H1 (cell line): Measurements from ENCODE around the gene P2RY13. TPM values are rescaled to one million over a fixed set of nuclear protein-coding genes. Genes with fewer than 3 reads are reported as not detected.

Experiments used
- CTCF ChIA-PET: fragments of 300-600 bp; sonication (Branson Sonifier 250); formaldehyde crosslinking; loops from one replicate; lab custom pipeline; 2021; ENCODE audit not compliant: partially characterized antibody; lab: Charles Lee
- POLR2A ChIA-PET: fragments of 300-600 bp; sonication (Branson Sonifier 250); formaldehyde crosslinking; loops from one replicate; lab custom pipeline; 2021; ENCODE audit warnings: inconsistent platforms; ENCODE audit not compliant: partially characterized antibody; lab: Charles Lee
- DNase-seq, 2 experiments: peaks; one replicate each; pipeline versions ENCODE4 v3.0.0 to v3.0.0-alpha.2; 2010 to 2022; ENCODE audit warnings: low spot score in 2 of 2, low read depth in 1 of 2, mixed read lengths in 1 of 2
- FAIRE-seq: peaks from 2 replicates; lab custom pipeline; 2011; peaks lifted over from hg19 to GRCh38; lab: Jason Lieb, UNC
- H2AFZ ChIP-seq: 2 replicates; pipeline ENCODE4 v1.8.1; 2012; ENCODE audit warnings: low read length, inconsistent platforms
- H2AK5ac ChIP-seq: 2 replicates; pipeline ENCODE4 v1.6.1; 2013; ENCODE audit warnings: low read depth, low read length
- H2BK120ac ChIP-seq: replicated peaks from 2 replicates; pipeline ENCODE3; 2013; ENCODE audit warnings: low read depth, low read length, inconsistent platforms
- H2BK12ac ChIP-seq: 2 replicates; pipeline ENCODE4 v1.6.1; 2013; ENCODE audit warnings: low read depth, low read length
- H2BK15ac ChIP-seq: 2 replicates; pipeline ENCODE4 v1.6.1; 2013; ENCODE audit warnings: low read length
- H2BK20ac ChIP-seq: 2 replicates; pipeline ENCODE4 v1.6.1; 2013; ENCODE audit warnings: low read length
- H2BK5ac ChIP-seq: 2 replicates; pipeline ENCODE4 v1.6.1; 2013; ENCODE audit warnings: low read depth, low read length
- H3K14ac ChIP-seq: 2 replicates; pipeline ENCODE4 v1.6.1; 2013; ENCODE audit warnings: inconsistent platforms; ENCODE audit not compliant: insufficient read length
- H3K18ac ChIP-seq: 2 replicates; pipeline ENCODE4 v1.6.1; 2013; ENCODE audit warnings: low read length; ENCODE audit errors: extremely low read depth
- H3K23ac ChIP-seq: 2 replicates; pipeline ENCODE4 v1.6.1; 2013; ENCODE audit warnings: inconsistent platforms; ENCODE audit not compliant: insufficient read length
- H3K23me2 ChIP-seq: 2 replicates; pipeline ENCODE4 v1.6.1; 2013; ENCODE audit warnings: low read depth, low read length
- H3K27ac ChIP-seq: 2 replicates; pipeline ENCODE4 v1.6.1; 2011; ENCODE audit warnings: low read depth, low read length, inconsistent platforms
- H3K27me3 ChIP-seq, 4 experiments: replicated peaks in 1 of 4; 1 replicate in 1 of 4; 2 replicates in 3 of 4; pipeline versions ENCODE4 v1.6.1 to v1.8.1; 2011 to 2013; ENCODE audit warnings: low read length in 3 of 4, mild to moderate bottlenecking in 3 of 4, inconsistent platforms in 2 of 4, mixed read lengths in 2 of 4, moderate library complexity in 1 of 4; ENCODE audit not compliant: control insufficient read depth in 3 of 4, insufficient read depth in 3 of 4; ENCODE audit errors: extremely low read depth in 1 of 4
- H3K36me3 ChIP-seq, 4 experiments: 2 replicates each; pipeline versions ENCODE4 v1.6.1 to v1.8.1; 2011 to 2013; ENCODE audit warnings: mild to moderate bottlenecking in 4 of 4, low read length in 3 of 4, moderate library complexity in 2 of 4, control low read depth in 1 of 4, inconsistent platforms in 1 of 4; ENCODE audit not compliant: insufficient read depth in 4 of 4, control insufficient read depth in 2 of 4
- H3K4ac ChIP-seq: replicated peaks from 2 replicates; pipeline ENCODE3; 2013; ENCODE audit warnings: low read length, low read depth, mixed read lengths, inconsistent platforms; ENCODE audit not compliant: insufficient read length
- H3K4me1 ChIP-seq, 4 experiments: replicated peaks in 1 of 4; 1 replicate in 1 of 4; 2 replicates in 3 of 4; pipeline versions ENCODE4 v1.6.1 to v1.8.1; 2011 to 2013; ENCODE audit warnings: low read length in 3 of 4, inconsistent platforms in 2 of 4, mixed read lengths in 1 of 4; ENCODE audit not compliant: insufficient read depth in 4 of 4, control insufficient read depth in 3 of 4
- H3K4me2 ChIP-seq, 2 experiments: 2 replicates each; pipeline versions ENCODE4 v1.6.1 to v1.8.1; 2011 to 2013; ENCODE audit warnings: low read depth in 2 of 2, low read length in 2 of 2, control low read depth in 1 of 2, inconsistent platforms in 1 of 2, mild to moderate bottlenecking in 1 of 2; ENCODE audit not compliant: insufficient read depth in 1 of 2
- H3K4me3 ChIP-seq, 4 experiments: fragments of 200-600, 300-600 bp in 1 of 4; sonication (generic), shearing (Covaris generic), sonication (Bioruptor Twin) in 1 of 4; 2 replicates each; pipeline versions ENCODE4 v1.5.1 to v1.8.1; 2011 to 2016; ENCODE audit warnings: low read length in 4 of 4, low read depth in 3 of 4, control low read depth in 2 of 4, inconsistent platforms in 2 of 4, mild to moderate bottlenecking in 2 of 4, mixed read lengths in 1 of 4, moderate library complexity in 1 of 4; ENCODE audit not compliant: insufficient read depth in 2 of 4; ENCODE audit errors: extremely low read depth in 1 of 4
- H3K56ac ChIP-seq: replicated peaks from 2 replicates; pipeline ENCODE3; 2013; ENCODE audit warnings: low read depth, mild to moderate bottlenecking, mixed read lengths, low read length, inconsistent platforms; ENCODE audit not compliant: insufficient read length
- H3K79me1 ChIP-seq: 2 replicates; pipeline ENCODE4 v1.6.1; 2013; ENCODE audit warnings: low read depth, low read length, control low read depth
- H3K79me2 ChIP-seq, 2 experiments: 2 replicates each; pipeline versions ENCODE4 v1.6.1 to v1.8.1; 2012 to 2013; ENCODE audit warnings: low read length in 2 of 2, mild to moderate bottlenecking in 2 of 2, inconsistent platforms in 1 of 2; ENCODE audit not compliant: insufficient read depth in 2 of 2, control insufficient read depth in 1 of 2
- H3K9ac ChIP-seq, 4 experiments: replicated peaks in 1 of 4; 1 replicate in 1 of 4; 2 replicates in 3 of 4; pipeline versions ENCODE4 v1.6.1 to v1.8.1; 2011 to 2013; ENCODE audit warnings: low read depth in 3 of 4, low read length in 3 of 4, control low read depth in 2 of 4, mild to moderate bottlenecking in 2 of 4, moderate library complexity in 2 of 4, inconsistent platforms in 1 of 4; ENCODE audit errors: extremely low read depth in 1 of 4
- H3K9me3 ChIP-seq, 2 experiments: 2 replicates each; pipeline versions ENCODE4 v1.6.1 to v1.8.1; 2012 to 2013; ENCODE audit warnings: mild to moderate bottlenecking in 2 of 2, moderate library complexity in 2 of 2, control low read depth in 1 of 2, inconsistent platforms in 1 of 2, low read depth in 1 of 2, low read length in 1 of 2, mixed read lengths in 1 of 2; ENCODE audit not compliant: insufficient read depth in 2 of 2
- H4K20me1 ChIP-seq, 2 experiments: replicated peaks in 1 of 2; 2 replicates each; pipeline versions ENCODE3 to v1.8.1; 2011 to 2013; ENCODE audit warnings: inconsistent platforms in 2 of 2, low read length in 2 of 2, mild to moderate bottlenecking in 1 of 2; ENCODE audit not compliant: insufficient read depth in 2 of 2, control insufficient read depth in 1 of 2
- H4K5ac ChIP-seq: 2 replicates; pipeline ENCODE4 v1.6.1; 2013; ENCODE audit warnings: low read length, low read depth, mixed read lengths, inconsistent platforms; ENCODE audit not compliant: insufficient read length
- H4K8ac ChIP-seq: 2 replicates; pipeline ENCODE4 v1.8.0; 2013; ENCODE audit warnings: mild to moderate bottlenecking, moderate library complexity, low read length, inconsistent platforms; ENCODE audit not compliant: insufficient read depth; ENCODE audit errors: extremely low read depth
- H4K91ac ChIP-seq: replicated peaks from 2 replicates; pipeline ENCODE3; 2013; ENCODE audit warnings: low read length, mixed read lengths, inconsistent platforms; ENCODE audit not compliant: insufficient read length
- ASH2L ChIP-seq: fragments of 200-600, 300-600 bp; sonication (generic); IDR thresholded peaks from one replicate; pipeline ENCODE4 v1.7.1; 2017; ENCODE audit warnings: low read length
- BRCA1 ChIP-seq: IDR thresholded peaks from 2 replicates; pipeline ENCODE4 v1.6.1; 2012; ENCODE audit warnings: low read depth, low read length, improper control_type of control experiment
- CHD2 ChIP-seq: IDR thresholded peaks from 2 replicates; pipeline ENCODE4 v1.6.1; 2012; ENCODE audit warnings: low read length, improper control_type of control experiment
- CTCF ChIP-seq, 3 experiments: IDR thresholded peaks; 1 replicate in 2 of 3; 2 replicates in 1 of 3; pipeline versions ENCODE4 v1.5.1 to v1.6.1; 2011; ENCODE audit warnings: low read length in 3 of 3, mild to moderate bottlenecking in 3 of 3, inconsistent platforms in 2 of 3, low read depth in 1 of 3, moderate library complexity in 1 of 3; ENCODE audit not compliant: insufficient read depth in 1 of 3; ENCODE audit errors: control extremely low read depth in 1 of 3
- MAFK ChIP-seq: IDR thresholded peaks from 2 replicates; pipeline ENCODE4 v1.6.1; 2012; ENCODE audit warnings: low read depth, mild to moderate bottlenecking, improper control_type of control experiment, low read length
- NRF1 ChIP-seq: IDR thresholded peaks from 2 replicates; pipeline ENCODE4 v1.6.1; 2011; ENCODE audit warnings: mild to moderate bottlenecking, low read depth, low read length, improper control_type of control experiment
- RBBP5 ChIP-seq: IDR thresholded peaks from 2 replicates; pipeline ENCODE4 v1.7.1; 2012; ENCODE audit warnings: low read depth, mild to moderate bottlenecking, inconsistent platforms, low read length, moderate library complexity, borderline replicate concordance
- SIN3A ChIP-seq, 2 experiments: IDR thresholded peaks in 1 of 2; conservative IDR thresholded peaks in 1 of 2; 2 replicates each; pipeline ENCODE4 v1.6.1; 2011 to 2012; ENCODE audit warnings: low read length in 2 of 2, improper control_type of control experiment in 1 of 2, low read depth in 1 of 2, mild to moderate bottlenecking in 1 of 2
- SP1 ChIP-seq: IDR thresholded peaks from 2 replicates; pipeline ENCODE4 v1.6.1; 2011; ENCODE audit warnings: low read depth, low read length
- SRF ChIP-seq: IDR thresholded peaks from 2 replicates; pipeline ENCODE4 v1.6.1; 2011; ENCODE audit warnings: mild to moderate bottlenecking, low read depth, low read length, moderate library complexity
- SUZ12 ChIP-seq: fragments of 200-600 bp; sonication (generic); IDR thresholded peaks from 2 replicates; pipeline ENCODE4 v1.6.1; 2012; ENCODE audit warnings: mild to moderate bottlenecking, inconsistent platforms, low read length, moderate library complexity, mixed read lengths
- WGBS, 2 experiments: shearing (Covaris generic) in 1 of 2; methylation state at CpG; one replicate each; pipeline versions ENCODE4 v1.1.6 to v1.1.7; 2013 to 2015; ENCODE audit warnings: low lambda C conversion rate in 2 of 2, mixed read lengths in 2 of 2, inconsistent platforms in 1 of 2, low coverage in 1 of 2, missing lambda C conversion rate in 1 of 2; ENCODE audit not compliant: insufficient replicate concordance in 2 of 2, insufficient coverage in 1 of 2, insufficient read length in 1 of 2; ENCODE audit errors: extremely low coverage in 1 of 2, missing lambda C conversion rate in 1 of 2; 5-methylcytosine and 5-hydroxymethylcytosine counted together
- polyA plus RNA-seq, 7 experiments: library from polyadenylated mRNA; depleted of rRNA in 3 of 7; stranded (reverse) in 5 of 7; unstranded in 2 of 7; fragments of >200 nt in 5 of 7; fragments of 200-250 nt in 2 of 7; gene quantifications; 1 replicate in 5 of 7; 2 replicates in 1 of 7; 4 replicates in 1 of 7; pipeline versions ENCODE4 v1.2.1 to v1.2.3, GENCODE V29; 2011 to 2013; ENCODE audit warnings: missing spikeins in 2 of 7, mixed read lengths in 2 of 7
- total RNA-seq: library from RNA; stranded (reverse); fragmentation: NEBNext Ultra II Directional; extraction: Animal tissue kit (Norgen Biotek cat#: 25700); gene quantifications from 2 replicates; pipeline ENCODE4 v1.2.1, GENCODE V29; 2021

P2RY13 gene
- total and polyA plus RNA-seq, 2 of the 8 experiments (the other 6 are each of a cell fraction or from before 2014, with no cell fraction given), result not detected

- H2AFZ ChIP-seq, result no peak overlapping the region
- H2BK120ac ChIP-seq, result no peak overlapping the region
- no peak for FAIRE-seq
- H4K5ac ChIP-seq, result no peak overlapping the region
- H3K27ac ChIP-seq, result no peak overlapping the region
- H2BK5ac ChIP-seq, result no peak overlapping the region
- no peak for DNase-seq
- H3K56ac ChIP-seq, result no peak overlapping the region
- no peak overlapping the region for H3K4me3 ChIP-seq
- POLR2A ChIA-PET, result interaction anchor here (1.7 kb wide), 1 partner anchor 9 kb away, joined by 3 read pairs; no protein-coding TSS in a partner anchor
- H2BK20ac ChIP-seq, result peak overlapping the region; percentile 36; the same call in 1 of the 2 replicates
- H3K4me2 ChIP-seq, result no peak overlapping the region
- no peaks in the 10 kb centered on the region for H3K36me3 ChIP-seq
- H3K4me1 ChIP-seq, result peaks cover 2 to 14% (median 6%) of the 10 kb centered on the region in 4 experiments; a peak in 4 of 7 replicates
- H3K23ac ChIP-seq, result no peak overlapping the region
- CTCF ChIA-PET, result interaction anchor here (1.2 to 1.6 kb wide), 6 partner anchors 9 to 115 kb away, joined by 3 to 5 read pairs (median 3); no protein-coding TSS in a partner anchor
- 53% methylated on average over 3 of the region's 3 CpGs; no CpG with 5 or more reads in 1 of the 2 experiments for WGBS, 2 experiments
- no peak overlapping the region for H2AK5ac ChIP-seq
- H3K27me3 ChIP-seq, result no peaks in the 10 kb centered on the region
- H2BK12ac ChIP-seq, result no peak overlapping the region
- H3K23me2 ChIP-seq, result no peaks in the 10 kb centered on the region
- H3K4ac ChIP-seq, result no peak overlapping the region
- H3K79me1 ChIP-seq, result no peaks in the 10 kb centered on the region
- H4K8ac ChIP-seq, result no peak overlapping the region
- no peak overlapping the region for H3K18ac ChIP-seq
- H4K20me1 ChIP-seq, result no peaks in the 10 kb centered on the region
- no peaks in the 10 kb centered on the region for H3K9me3 ChIP-seq
- H3K9ac ChIP-seq, result no peak overlapping the region
- H3K14ac ChIP-seq, result no peak overlapping the region
- H2BK15ac ChIP-seq, result no peak overlapping the region
- H3K79me2 ChIP-seq, result no peaks in the 10 kb centered on the region
- no peak overlapping the region for H4K91ac ChIP-seq
- TF ChIP-seq ASH2L (no peak), MAFK (no peak), RBBP5 (no peak), CHD2 (no peak), CTCF (IDR thresholded peaks at IDR 0.05; ENCODE audit: control extremely low read depth in 1 of 3, insufficient read depth in 1 of 3, low read depth in 1 of 3, low read length in 3 of 3) (no peak), NRF1 (no peak), SIN3A (conservative IDR thresholded peaks at IDR 0.05 in 1 of 2, IDR thresholded peaks at IDR 0.05 in 1 of 2; ENCODE audit: low read depth in 1 of 2, low read length in 2 of 2) (no peak), BRCA1 (no peak), SP1 (no peak), SRF (no peak), SUZ12 (no peak)
Measured at GRCh38 chr3:151312972-151313371, 16.4 kb downstream of the P2RY13 start.
